Activated effector memory CD4-positive, alpha-beta T cell treated with anti-CD3 and anti-CD28 coated beads, Interleukin-2, amount 50 U/mL, for 16 hours (primary cell): ENCODE measurements around the gene MAU2.
"Not testable (repeated sequence)": the region's sequence is repeated elsewhere in the genome, so short reads cannot be mapped to it uniquely, and the experiment has no call there.

Experiments used
- DNase-seq: peaks from one replicate; pipeline ENCODE4 v3.0.0-alpha.2; 2020

The MAU2 gene

DNA sequence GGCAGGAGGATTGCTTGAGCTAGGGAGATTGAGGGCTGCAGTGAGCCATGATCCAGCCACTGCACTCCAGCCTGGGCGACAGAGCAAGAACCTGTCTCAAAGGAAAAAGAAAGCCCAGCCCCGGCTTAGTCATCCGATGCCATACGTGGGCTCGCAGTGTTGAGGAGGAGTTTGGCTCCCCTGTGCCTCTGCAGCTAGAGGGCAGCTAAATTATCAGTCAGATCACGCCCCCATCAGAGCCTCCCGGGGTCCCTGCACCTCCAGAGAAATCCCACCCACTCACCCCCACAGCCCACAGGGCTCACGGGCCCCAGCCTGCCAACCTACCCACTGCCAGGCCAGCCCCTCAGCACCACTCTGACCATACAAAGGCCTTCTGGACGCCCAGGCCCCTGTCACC lies 27.6 kb downstream of the MAU2 start:
- no peak for DNase-seq

DNA sequence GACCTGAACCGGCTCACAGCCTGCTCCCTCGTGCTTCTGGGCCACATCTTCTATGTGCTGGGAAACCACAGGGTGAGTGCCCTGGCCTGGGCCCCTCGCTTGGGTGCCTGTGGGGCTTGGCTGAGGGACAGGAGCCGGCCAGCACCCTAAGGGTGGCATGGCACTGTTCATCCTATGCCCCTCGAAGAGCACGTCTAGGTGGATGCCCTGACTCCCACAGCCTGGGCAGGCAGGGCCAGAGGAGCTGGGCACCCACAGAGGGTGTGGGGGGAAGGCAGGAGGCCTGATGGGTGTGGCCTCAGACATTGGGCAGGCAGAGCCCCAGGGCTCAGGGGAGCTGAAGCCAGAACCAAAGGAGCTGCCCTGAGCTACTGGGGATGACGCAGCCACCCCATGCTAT lies 28.7 kb downstream of the MAU2 start:
- no peak for DNase-seq

DNA sequence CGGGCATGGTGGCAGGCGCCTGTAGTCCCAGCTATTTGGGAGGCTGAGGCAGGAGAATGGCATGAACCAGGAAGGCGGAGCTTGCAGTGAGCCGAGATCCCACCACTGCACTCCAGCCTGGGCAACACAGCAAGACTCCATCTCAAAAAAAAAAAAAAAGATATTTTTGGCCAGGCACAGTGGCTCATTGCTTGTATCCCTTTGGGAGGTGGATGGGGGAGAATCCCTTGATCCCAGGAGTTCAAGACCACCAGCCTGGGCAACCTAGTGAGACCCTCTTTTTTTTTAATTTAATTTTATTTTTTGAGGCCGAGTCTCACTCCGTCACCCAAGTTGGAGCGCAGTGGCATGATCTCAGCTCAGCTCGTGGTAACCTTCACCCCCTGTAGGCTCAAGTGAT lies 30.1 kb downstream of the MAU2 start:
- DNase-seq: not testable (repeated sequence)

DNA sequence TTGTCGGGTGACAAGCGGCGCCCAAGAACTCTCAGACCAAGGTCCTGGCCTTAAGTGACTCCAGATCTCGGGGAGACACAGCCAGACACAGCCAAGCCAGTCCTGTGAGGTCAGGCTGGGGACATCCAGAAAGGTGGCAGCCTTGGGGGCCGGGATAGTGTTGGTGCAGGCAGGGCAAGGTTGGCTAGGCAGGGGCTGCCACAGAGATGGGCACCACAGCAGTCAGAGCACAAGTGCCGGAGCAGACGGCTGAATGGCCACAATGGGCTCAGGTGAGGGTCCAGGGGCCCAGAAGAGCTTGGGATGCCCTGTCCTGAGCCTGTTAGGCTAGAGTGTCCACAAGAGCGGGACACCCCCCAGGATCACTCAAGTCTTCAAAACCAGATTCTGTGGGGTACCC lies 32.2 kb downstream of the MAU2 start:
- DNase-seq: no peak

DNA sequence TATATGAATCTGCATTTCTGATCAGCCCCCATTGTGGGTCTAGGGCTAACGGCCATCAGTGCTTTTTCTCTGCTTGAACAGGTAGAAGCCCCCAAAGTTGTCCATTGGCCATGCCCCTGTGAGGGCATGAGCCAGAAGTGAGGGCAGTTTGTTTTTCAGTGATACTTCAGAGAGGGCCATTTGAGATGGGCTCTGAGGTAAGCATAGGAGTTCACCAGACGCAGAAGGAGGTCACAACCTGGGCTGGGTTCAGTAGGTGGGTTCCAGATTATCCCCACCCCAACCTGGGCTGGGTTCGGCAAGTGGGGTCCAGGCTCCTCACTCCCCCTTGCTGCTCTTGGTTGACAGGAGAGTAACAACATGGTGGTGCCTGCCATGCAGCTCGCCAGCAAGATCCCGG lies 33.4 kb downstream of the MAU2 start:
- no peak for DNase-seq

DNA sequence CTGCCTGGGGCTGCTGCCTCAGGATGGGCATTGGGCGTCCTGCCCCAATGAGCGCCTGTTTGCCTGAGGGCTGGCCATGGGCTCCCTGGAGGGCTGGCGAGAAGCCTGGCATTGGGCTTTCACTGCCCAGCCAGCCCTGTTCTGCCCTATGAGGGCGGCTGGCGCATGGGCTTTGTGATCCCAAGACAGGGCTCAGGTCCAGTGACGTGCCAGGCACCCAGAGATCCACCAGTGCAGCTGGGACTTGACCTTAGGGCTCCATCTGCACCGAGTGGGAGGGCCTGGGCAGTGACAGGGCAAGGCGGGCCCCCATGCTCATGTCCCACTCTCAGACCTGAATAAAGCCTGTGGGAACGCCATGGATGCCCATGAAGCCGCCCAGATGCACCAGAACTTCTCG lies 34.3 kb downstream of the MAU2 start:
- no peak for DNase-seq

DNA sequence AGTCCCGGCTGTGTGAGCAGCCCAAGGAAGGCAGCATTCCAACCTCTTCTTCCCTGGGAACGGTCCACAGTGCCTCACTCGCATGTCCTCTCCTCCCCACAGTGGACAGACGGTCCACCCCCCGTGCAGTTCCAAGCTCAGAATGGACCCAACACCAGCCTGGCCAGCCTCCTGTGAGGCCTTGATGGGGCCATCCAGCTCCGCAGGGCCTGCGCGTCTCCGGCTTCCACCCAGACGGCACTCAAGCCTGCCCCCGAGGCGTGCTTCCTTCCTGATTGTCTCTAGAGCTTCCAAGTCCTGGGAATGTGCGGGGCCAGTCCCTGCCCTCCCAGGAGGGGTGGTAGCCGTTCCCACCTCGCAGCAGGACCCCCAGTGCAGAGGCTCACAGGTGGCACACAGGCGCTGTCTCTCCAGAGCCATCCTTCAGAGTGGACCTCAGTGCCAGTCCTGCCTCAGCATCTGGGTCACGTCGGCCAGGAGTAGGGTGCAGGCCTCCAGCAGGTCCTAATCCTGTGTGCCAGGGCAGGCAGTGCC lies 35.0 kb downstream of the MAU2 start:
- DNase-seq: no peak

DNA sequence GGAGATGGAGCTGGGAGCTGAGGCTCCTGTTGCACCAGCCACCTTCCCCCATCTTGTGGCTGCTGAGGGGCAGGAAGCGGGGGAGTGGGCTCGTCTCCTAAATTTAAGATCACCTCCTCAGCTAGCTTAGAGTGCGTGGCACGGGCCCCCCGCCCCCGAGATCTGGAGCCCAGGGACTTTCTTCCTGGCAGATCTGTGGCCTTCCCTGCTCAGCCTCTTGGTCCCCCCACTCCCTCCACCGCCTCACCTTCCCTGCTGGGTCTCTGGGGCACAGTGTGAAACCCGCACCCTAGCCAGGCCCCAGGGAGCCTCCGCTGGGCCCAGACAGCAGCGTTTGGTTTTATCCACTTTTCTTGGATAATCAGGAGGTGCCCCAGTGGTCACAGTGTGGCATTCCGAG lies 35.9 kb downstream of the MAU2 start:
- no peak for DNase-seq

DNA sequence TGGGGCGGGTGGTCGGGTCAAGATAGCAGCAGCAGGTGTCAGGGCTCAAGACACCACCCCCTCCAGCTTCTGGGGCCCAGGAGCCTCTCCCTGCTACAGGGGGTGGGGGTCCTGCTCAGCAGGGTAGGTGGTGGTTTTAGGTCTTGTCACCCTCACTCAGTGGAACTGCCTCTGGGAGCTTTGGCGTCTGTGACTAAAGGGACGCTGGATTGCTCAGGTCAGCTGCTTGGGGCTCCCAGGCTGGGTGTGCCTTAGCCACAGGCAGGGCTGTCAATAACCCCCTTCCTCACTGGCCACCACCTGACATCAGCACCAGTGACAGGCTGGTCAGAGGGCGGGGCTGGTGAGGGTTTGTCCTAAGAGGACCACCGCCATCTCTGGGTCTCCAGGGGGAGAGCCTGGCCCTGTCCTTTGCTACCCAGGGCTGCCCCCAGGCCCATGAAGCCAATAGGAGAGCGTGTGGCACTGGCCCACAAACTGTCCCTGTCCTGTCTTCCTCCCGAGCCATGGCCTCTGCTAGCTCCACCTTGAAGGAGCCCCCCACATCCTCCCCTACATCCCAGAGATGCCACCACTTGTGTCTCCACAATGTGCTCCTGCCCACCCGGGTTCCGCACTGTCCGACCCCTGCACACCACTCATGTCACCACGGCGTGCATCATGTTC lies 36.4 kb downstream of the MAU2 start:
- DNase-seq: no peak

DNA sequence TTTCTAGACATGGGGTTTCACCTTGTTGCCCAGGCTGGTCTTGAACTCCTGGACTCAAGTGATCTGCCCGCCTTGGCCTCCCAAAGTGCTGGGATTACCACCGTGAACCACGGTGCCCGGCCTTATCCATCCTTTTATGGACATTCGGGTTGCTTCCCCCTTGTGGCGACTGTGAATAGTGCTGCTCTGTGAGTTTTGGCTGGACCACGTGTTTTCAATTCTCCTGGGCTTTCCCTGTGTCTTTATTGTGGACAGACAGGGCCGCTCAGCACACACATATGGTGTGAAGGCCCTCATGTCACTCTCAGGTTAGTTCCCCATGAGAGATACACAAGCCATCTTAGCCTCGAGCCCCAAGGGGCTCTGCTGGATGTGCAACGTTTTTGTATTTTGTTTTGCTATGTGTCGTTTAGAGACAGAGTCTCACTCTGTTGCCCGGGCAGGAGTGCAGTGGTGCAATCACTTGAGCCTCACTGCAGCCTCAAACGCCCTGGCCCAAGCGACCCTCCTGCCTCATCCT lies 40.5 kb downstream of the MAU2 start:
- DNase-seq: peak; percentile 87

DNA sequence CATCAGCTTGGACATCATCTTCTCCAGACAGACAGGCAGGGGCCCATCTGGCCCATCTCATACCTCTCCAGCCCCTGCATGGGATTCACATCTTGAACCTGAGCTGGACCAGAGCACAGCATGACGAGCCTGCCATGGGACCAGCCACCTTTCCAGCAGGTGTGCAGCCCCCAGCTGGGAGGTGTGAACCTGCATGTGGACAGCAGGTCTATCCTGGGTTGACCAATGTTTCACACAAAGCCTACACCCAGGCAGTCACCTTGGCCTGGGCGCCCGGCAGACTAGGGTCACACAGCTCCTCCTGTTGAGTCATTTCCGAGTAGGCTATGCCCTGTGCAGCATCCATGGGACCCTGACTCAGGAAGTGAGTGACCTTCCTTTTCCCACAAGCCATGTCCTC lies 41.4 kb downstream of the MAU2 start:
- no peak for DNase-seq

DNA sequence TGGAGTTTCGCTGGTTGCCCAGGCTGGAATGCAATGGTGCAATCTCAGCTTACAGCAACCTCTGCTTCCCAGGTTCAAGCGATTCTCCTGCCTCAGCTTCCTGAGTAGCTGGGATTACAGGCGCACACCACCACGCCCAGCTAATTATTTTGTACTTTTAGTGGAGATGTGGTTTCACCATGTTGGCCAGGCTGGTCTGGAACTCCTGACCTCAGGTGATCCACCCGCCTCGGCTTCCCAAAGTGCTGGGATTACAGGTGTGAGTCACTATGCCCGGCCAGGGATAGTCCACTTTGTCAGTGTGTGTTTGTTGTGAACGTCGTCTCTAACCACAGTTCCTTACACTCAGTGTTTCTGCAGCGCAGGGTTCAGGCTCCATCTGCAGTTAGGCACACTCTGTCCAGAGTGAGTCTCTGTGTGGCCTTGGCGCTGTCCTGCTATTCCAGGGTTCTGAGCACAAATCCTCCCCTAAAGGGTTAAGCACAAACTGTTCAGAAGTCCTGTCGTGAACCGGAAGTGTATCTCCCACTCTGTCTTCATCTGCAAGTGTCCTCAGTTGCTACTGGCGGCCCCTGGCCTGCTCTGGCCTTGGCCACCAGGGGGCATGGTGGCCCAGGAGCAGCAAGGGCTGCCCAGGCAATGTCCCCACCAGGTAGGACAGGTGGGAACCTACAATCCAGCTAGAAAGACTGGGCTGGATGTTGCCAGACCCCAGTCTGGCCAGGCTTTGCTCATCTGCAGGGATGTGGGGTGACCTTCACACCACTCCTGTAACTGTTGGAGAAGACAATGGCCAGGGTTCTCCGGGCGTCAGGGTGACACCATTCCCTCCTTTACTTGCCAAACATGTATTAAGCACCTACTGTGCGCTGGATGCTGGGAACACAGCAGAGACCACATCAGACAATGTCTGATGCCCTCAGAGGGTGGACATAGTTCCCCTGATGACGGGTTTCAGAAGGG lies 46.1 kb downstream of the MAU2 start:
- DNase-seq: peak; percentile 89

DNA sequence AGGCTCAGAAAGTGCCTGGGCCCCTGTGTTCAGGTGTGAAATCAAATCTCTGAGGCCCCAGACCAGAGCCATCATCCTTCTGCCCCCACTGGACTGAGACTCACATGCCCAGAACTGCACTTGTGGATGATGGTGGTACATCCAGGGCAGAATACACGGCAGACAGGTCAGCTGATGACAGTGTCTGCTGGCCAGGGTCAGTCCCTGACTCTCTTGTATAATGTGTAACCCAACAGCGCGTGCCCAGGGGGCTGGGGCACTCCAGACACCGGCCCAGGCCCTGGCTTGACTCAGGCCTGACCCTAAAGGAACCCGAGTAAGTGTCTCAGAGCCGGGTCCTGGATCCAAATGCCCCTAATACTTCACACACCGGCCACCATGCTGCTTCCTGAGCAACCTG lies 47.5 kb downstream of the MAU2 start:
- no peak for DNase-seq

DNA sequence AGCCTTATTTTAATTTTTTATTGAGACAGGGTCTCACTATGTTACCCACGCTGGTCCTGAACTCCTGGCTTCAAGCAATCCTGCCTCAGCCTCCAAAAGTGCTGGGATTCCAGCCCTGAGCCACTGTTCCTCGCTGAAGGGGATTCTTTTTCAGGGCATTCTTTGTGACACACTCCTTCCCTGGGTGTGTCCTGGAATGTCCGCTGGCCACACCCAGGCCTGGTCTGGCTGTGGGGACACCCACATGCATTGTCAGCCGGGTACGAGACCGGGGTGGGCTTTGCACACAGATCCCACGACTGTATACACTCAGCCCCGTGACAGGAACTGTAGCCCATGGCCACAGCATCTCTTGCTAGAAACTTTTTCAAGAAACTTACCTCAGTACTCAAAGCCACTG lies 50.4 kb downstream of the MAU2 start:
- DNase-seq: no peak

DNA sequence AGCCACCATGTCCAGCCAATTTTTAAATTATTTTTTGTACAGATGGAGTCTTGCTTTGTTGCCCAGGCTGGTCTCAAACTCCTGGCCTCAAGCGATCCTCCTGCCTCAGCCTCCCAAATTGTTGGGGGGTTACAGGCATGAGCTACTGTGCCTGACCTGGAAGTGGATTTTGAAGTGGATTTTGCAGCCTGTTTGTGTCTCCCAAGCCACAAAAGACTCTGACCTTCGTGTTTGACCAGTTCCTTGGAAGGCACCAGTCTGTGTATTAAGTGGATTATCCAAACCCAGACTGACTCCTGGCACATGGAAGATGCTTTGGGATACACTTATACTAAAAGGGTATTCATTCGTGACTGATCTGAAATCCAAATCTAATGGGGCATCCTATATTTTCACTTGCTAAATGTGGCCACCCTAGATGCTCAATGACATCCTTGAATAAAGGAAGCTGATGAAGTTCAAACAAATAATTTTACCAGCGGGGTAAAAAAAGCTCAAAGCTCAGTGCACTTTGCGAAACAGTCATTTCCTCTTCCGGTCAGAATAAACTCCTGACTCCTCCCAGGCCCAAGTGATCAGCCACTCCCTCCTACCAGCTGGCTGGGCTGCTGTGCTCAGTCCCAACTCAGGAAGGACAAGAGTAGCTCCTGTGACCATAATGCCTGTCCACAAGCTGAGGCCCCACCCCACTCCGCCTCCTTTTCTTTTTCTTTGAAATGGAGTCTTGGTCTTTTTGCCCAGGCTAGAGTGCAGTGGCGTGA lies 52.2 kb downstream of the MAU2 start:
- DNase-seq: peak; percentile 77

DNA sequence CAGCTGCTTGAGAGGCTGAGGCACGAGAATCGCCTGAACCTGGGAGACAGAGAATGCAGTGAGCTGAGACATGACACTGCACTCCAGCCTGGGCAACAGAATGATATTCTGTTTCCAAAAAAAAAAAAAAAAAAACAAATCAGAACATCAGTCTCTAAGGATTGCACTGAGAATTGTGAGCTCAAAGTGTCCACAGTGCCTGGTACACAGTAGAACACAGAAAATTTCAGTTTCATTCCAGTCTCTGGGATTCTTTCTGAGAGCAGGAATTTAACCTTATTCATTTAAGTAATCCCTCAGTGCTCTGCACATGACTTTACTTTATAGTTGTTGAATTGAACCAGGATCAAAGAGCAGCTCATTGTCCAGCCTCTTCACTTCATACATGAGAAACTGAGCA lies 58.9 kb downstream of the MAU2 start:
- DNase-seq: no peak

DNA sequence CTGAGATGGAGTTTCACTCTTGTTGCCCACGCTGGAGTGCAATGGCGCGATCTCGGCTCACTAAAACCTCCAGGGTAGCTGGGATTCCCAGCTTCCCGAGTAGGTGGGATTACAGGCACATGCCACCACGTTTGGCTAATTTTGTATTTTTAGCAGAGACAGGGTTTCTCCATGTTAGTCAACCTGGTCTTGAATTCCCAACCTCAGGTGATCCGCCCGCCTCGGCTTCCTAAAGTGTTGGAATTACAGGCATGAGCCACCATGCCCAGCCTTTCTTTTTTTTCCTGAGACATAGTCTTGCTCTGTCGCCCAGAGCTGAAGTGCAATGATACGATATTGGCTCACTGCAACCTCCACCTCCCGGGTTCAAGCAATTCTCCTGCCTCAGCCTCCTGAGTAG lies 59.7 kb downstream of the MAU2 start:
- DNase-seq: not testable (repeated sequence)

DNA sequence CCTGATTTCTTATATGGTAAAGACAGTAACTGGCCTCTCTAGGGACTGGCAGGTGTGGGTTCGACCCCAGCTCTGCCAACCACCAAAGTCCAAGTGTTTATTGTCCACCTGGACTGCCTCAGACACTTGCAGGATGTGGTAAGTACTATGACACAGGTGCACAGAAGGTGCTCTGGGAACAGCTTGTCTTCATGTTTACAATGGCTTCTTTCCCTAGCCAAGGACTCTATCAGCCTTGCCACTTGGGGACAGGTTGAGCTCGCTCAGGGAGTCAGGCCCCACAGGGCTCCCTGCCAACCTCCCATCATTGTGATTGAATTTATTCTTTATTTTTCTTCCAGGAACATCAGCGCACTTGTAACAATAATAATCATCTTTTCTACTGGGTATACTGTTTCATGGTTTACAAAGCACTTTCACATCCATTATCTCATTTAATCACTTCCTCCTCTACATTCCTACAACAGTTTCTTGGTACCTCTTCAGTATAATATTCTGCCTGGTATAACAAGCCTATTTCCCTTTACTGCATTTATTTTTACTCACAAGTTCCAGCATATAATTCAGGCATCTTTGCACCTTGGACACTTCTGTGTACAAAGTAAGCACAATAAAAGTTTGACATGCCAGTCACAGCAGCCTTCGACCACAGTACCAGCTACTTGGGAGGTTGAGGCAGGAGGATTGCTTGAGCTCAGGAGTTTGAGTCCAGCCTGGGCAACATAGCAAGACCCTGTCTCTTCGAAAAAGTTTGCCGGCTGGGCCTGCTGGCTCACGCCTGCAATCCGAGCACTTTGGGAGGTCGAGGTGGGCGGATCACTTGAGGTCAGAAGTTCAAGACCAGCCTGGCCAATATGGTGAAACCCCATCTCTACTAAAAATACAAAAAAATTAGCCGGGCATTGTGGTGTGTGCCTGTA lies 60.6 kb downstream of the MAU2 start:
- no peak for DNase-seq

DNA sequence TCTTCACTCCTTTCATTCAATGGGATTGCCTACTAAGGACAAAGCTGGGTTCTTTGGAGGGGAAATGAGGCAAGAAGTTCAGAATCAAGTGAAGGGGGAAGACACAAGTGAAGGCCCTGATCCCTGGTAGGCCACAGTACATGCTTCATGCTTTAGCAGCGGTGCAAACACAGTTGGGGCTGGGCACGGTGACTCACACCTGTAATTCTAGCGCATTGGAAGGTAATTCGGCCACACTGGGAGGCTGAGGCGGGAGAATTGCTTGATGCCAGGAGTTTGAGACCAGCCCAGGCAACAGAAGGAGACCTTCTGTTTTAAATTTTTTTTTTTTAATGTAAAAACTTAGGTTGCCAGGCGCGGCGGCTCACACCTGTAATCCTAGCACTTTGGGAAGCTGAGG lies 61.5 kb downstream of the MAU2 start:
- no peak for DNase-seq

DNA sequence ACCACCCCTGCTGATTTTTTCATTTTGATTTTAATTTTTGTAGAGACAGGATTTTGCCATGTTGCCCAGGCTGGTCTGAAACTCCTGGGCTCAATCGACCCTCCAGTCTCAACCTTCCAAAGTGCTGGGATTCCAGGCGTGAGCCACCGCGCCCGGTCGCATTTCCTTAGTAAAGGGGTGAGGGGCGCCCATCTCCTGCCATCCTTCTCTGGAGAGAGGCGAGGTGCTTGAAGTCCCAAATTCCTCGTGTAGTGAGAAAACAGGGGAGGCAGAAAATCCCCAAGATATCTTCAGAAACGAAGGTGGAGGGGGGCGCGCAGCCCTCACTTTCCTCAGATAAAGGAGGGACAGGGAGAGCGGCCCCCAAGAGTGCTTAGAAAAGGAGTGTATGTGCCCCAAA lies 63.9 kb downstream of the MAU2 start:
- DNase-seq: no peak

DNA sequence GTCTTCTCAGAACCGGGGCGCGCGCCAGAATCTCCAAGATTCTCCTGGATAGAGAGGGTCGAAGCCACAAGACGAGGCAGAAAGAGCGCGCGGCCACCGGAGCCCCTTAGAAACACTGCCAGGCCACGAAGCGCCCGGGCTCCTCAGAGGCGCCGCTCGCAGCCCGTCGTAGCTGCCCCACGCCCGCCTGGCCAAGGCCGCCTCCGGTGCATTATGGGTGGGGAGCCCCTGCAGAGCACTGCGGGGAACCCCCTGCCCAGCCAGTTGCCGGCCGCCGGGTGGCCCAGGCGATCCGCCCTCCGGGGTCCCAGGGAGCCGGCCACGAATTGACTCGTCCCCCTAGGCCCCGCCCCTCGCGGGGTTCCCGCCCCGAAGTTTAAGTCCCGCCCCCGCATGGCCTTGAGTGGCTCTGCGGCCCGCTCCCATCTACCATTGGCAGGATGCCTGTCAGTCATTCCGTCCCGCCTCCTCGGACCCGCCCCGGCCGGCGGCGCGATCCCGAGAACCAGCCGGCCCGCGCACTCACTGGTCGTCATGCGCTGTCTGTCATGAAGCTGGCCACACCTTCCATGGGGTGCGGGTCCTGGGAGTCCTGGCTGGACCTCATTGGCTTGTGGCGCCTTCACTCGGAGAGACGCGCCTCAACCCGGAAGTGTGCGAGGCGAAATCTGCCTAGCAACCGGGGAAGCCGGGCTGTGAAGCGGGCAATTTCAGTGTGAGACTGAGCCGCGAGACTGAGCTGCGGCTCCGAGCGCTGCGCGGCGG lies 64.7 kb downstream of the MAU2 start:
- peak; percentile 100 for DNase-seq
